ENCODE results near the gene FREM1.

GRCh38 chr9:14778565-14778964 is 131.7 kb downstream of the FREM1 start:
- TF ChIP-seq EZH2 (IDR thresholded peaks at IDR 0.05; ENCODE audit: low read length, unreplicated experiment) (no peak), CTCF (conservative IDR thresholded peaks at IDR 0.05; ENCODE audit: low read depth, low read length) (no peak), EZH2phosphoT487 (IDR thresholded peaks at IDR 0.05; ENCODE audit: borderline replicate concordance, low read length) (no peak)

All from PC-3 (cell line).